Muscle layer of duodenum (tissue), 2 donors: ENCODE data around the gene F3.
"Not testable (repeated sequence)": the region's sequence is repeated elsewhere in the genome, so short reads cannot be mapped to it uniquely, and the experiment has no call there.

ENCODE experiments used
- H3K27ac ChIP-seq: one replicate; pipeline ENCODE4 v1.7.0; 2013; ENCODE audit warnings: mild to moderate bottlenecking, low read length
- H3K27me3 ChIP-seq: one replicate; pipeline ENCODE4 v1.7.0; 2013; ENCODE audit warnings: low read depth, mild to moderate bottlenecking, control low read depth, low read length
- H3K36me3 ChIP-seq, 2 donors: one replicate each; pipeline ENCODE4 v1.7.0; 2013; ENCODE audit warnings: low read length in 2 of 2, control low read depth in 1 of 2, mild to moderate bottlenecking in 1 of 2; ENCODE audit not compliant: insufficient read depth in 2 of 2, control insufficient read depth in 1 of 2
- H3K4me1 ChIP-seq, 2 donors: one replicate each; pipeline ENCODE4 v1.7.0; 2013; ENCODE audit warnings: low read length in 2 of 2, mild to moderate bottlenecking in 2 of 2, control low read depth in 1 of 2, moderate library complexity in 1 of 2; ENCODE audit not compliant: insufficient read depth in 2 of 2, control insufficient read depth in 1 of 2
- H3K4me3 ChIP-seq, 2 donors: one replicate each; pipeline ENCODE4 v1.7.0; 2013; ENCODE audit warnings: low read length in 2 of 2, low read depth in 1 of 2, mild to moderate bottlenecking in 1 of 2
- H3K9me3 ChIP-seq, 2 donors: one replicate each; pipeline ENCODE4 v1.7.0; 2013; ENCODE audit warnings: low read length in 2 of 2, control low read depth in 1 of 2, mild to moderate bottlenecking in 1 of 2; ENCODE audit not compliant: control insufficient read depth in 1 of 2
- donor health status: healthy.

Gene F3

GRCh38 chr1:94567975-94568607 is 26.5 kb upstream of the F3 start:
- H3K4me1 ChIP-seq, H3K4me3 ChIP-seq, H3K9me3 ChIP-seq, H3K27me3 ChIP-seq, H3K36me3 ChIP-seq, H3K27ac ChIP-seq: not testable (repeated sequence)

- not testable (repeated sequence) for H3K4me3 ChIP-seq
Measured at GRCh38 chr1:94566436-94566835, 24.9 kb upstream of the F3 start.

GRCh38 chr1:94565901-94566300 is 24.3 kb upstream of the F3 start:
- Histone ChIP-seq H3K27me3 (no peaks in the 10 kb centered on the region), H3K4me1 (no peaks in the 10 kb centered on the region), H3K36me3 (no peaks in the 10 kb centered on the region), H3K27ac (no peak overlapping the region), H3K9me3 (peaks cover 0 to 6% of the 10 kb centered on the region in 2 donors), H3K4me3 (no peak overlapping the region)

More at GRCh38 chr1:94566436-94566835, 24.9 kb upstream of the F3 start:
- not testable (repeated sequence) for H3K4me1 ChIP-seq, H3K27me3 ChIP-seq, H3K27ac ChIP-seq, H3K36me3 ChIP-seq, H3K9me3 ChIP-seq

- H3K4me1 ChIP-seq: no peaks in the 10 kb centered on the region
- no peaks in the 10 kb centered on the region for H3K27me3 ChIP-seq
- no peaks in the 10 kb centered on the region for H3K9me3 ChIP-seq
- no peaks in the 10 kb centered on the region for H3K36me3 ChIP-seq
- no peak overlapping the region for H3K27ac ChIP-seq
- H3K4me3 ChIP-seq: no peak overlapping the region
Measured at GRCh38 chr1:94562519-94563260, 21.1 kb upstream of the F3 start.

- H3K27ac ChIP-seq: no peak overlapping the region
Measured at GRCh38 chr1:94560333-94560732, 18.8 kb upstream of the F3 start.

GRCh38 chr1:94559921-94560320 is 18.4 kb upstream of the F3 start:
- Histone ChIP-seq H3K27ac (no peak overlapping the region), H3K9me3 (no peaks in the 10 kb centered on the region), H3K4me3 (no peak overlapping the region), H3K36me3 (no peaks in the 10 kb centered on the region), H3K4me1 (no peaks in the 10 kb centered on the region), H3K27me3 (no peaks in the 10 kb centered on the region)

More at GRCh38 chr1:94560333-94560732, 18.8 kb upstream of the F3 start:
- Histone ChIP-seq H3K4me3 (no peak overlapping the region), H3K27me3 (no peaks in the 10 kb centered on the region), H3K9me3 (no peaks in the 10 kb centered on the region), H3K36me3 (no peaks in the 10 kb centered on the region), H3K4me1 (no peaks in the 10 kb centered on the region)

GRCh38 chr1:94555091-94555490 is 13.5 kb upstream of the F3 start:
- Histone ChIP-seq H3K27me3 (no peaks in the 10 kb centered on the region), H3K36me3 (no peaks in the 10 kb centered on the region), H3K27ac (no peak overlapping the region), H3K9me3 (no peaks in the 10 kb centered on the region), H3K4me3 (no peak overlapping the region), H3K4me1 (no peaks in the 10 kb centered on the region)

GRCh38 chr1:94554580-94554979 is 13.0 kb upstream of the F3 start:
- Histone ChIP-seq H3K4me1 (no peaks in the 10 kb centered on the region), H3K27me3 (no peaks in the 10 kb centered on the region), H3K27ac (no peak overlapping the region)

GRCh38 chr1:94553931-94554330 is 12.4 kb upstream of the F3 start:
- Histone ChIP-seq H3K4me3 (no peak overlapping the region), H3K4me1 (no peaks in the 10 kb centered on the region), H3K36me3 (no peaks in the 10 kb centered on the region), H3K27me3 (no peaks in the 10 kb centered on the region), H3K9me3 (no peaks in the 10 kb centered on the region), H3K27ac (no peak overlapping the region)

More at GRCh38 chr1:94554580-94554979, 13.0 kb upstream of the F3 start:
- H3K9me3 ChIP-seq: no peaks in the 10 kb centered on the region
- H3K36me3 ChIP-seq: no peaks in the 10 kb centered on the region
- no peak overlapping the region for H3K4me3 ChIP-seq

- Histone ChIP-seq H3K4me3 (no peak overlapping the region), H3K27me3 (no peaks in the 10 kb centered on the region), H3K36me3 (no peaks in the 10 kb centered on the region), H3K9me3 (no peaks in the 10 kb centered on the region), H3K4me1 (no peaks in the 10 kb centered on the region), H3K27ac (no peak overlapping the region)
Measured at GRCh38 chr1:94553323-94553730, 11.8 kb upstream of the F3 start.

- Histone ChIP-seq H3K27me3 (no peaks in the 10 kb centered on the region), H3K9me3 (no peaks in the 10 kb centered on the region), H3K4me1 (no peaks in the 10 kb centered on the region), H3K27ac (no peak overlapping the region), H3K4me3 (no peak overlapping the region), H3K36me3 (no peaks in the 10 kb centered on the region)
Measured at GRCh38 chr1:94552071-94552586, 10.6 kb upstream of the F3 start.
